IPS-NIHi7 (cell line): ENCODE data around the gene NKX6-2.
"Not testable (repeated sequence)": the region's sequence is repeated elsewhere in the genome, so short reads cannot be mapped to it uniquely, and the experiment has no call there.

Experiments
- DNase-seq: peaks from one replicate; pipeline ENCODE4 v3.0.0; 2012; ENCODE audit warnings: mixed read lengths; ENCODE audit errors: extremely low spot score

NKX6-2 gene

GRCh38 chr10:132797986-132798385, 12.0 kb upstream of the NKX6-2 start:
- DNase-seq: not testable (repeated sequence)

DNA sequence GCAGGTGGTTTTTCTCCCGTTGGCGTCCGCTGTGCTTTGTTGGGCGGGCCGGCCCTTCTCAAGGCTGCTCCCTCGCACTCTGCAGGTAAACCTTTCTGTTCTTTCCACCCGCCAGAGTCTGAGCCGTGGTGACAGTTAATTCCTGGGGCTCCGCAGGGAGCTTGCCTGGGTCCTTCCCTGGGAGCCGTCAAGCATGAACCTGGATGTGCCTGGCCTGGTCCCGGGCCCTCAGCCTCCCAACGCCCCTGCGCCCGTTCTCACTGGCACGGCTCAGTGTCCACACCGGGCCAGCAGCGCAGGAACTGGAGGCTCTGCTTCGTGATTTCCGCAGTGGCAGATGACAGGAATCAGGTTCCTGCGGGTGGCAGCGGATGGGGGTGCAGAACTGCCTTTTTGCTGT, 10.9 kb upstream of the NKX6-2 start:
- DNase-seq: no peak

DNA sequence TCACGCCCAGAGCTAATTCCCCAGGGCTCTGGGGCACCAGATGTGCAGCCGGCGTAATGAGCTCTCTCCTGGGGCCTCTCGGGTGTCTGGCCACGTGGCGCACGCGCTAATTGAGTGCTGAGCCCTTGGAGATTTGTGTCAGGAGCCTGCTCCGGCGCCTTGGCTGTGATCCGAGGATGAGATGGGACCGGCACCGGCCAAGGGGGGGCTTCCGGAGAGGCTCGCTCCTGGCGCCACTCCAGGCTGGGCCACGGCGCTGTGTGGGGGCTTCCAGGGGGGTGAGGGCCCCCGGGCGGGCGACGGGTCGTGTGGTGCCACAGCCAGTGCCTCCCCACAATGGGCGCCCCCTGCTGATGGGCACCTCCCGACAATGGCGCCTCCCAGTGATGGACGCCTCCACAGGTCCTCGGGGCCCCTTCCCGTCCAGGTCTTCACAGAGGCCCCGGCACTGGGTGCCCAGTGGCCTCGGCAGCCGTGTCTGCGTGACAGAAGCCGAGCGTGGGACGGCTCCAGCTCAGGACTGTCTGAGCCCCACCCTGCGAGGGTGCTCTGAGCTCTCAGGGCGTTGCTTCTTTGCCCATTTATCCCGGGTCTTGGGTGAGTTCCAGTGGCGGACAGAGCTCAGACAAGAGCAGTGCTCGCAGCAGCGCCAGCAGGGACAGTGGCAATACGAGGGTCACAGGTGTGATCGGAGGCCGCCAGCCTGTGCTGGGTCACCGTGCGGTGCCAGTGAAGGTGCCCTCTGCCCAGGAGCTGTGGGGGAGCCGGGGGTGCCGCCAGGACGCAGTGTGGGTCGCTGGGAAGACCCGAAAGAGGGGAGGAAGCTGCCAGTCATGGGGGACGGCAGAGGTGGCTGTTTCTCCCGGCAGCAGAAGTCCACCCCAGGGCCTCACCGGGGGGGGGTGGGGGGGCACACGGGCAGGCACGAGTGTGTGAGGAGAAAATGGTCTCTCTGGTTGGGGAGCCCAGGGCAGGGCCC, 8.2 kb upstream of the NKX6-2 start:
- DNase-seq: no peak

GRCh38 chr10:132793213-132793612, 7.3 kb upstream of the NKX6-2 start:
- no peak for DNase-seq

DNA sequence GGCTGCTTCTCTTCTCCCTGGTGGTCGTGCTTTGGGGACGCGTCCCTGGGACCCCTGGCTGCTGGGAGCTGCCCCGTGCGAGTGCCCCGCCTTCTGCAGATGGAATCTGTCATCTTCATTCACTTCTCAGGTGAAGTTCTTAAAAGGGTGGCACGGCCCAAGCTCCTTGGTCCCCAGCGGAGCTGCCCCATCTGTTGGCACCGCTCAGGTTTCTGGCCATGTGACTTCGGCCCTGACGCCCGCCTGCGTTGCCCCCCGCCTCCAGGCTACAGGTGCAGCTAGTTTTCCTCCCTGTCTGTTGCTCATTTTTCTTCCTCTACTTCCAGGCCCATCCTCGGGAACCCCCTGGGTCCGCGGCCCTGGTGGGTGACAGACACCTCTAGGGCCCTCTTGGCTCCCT, 6.8 kb upstream of the NKX6-2 start:
- no peak for DNase-seq

GRCh38 chr10:132792099-132792498, 6.2 kb upstream of the NKX6-2 start:
- not testable (repeated sequence) for DNase-seq

DNA sequence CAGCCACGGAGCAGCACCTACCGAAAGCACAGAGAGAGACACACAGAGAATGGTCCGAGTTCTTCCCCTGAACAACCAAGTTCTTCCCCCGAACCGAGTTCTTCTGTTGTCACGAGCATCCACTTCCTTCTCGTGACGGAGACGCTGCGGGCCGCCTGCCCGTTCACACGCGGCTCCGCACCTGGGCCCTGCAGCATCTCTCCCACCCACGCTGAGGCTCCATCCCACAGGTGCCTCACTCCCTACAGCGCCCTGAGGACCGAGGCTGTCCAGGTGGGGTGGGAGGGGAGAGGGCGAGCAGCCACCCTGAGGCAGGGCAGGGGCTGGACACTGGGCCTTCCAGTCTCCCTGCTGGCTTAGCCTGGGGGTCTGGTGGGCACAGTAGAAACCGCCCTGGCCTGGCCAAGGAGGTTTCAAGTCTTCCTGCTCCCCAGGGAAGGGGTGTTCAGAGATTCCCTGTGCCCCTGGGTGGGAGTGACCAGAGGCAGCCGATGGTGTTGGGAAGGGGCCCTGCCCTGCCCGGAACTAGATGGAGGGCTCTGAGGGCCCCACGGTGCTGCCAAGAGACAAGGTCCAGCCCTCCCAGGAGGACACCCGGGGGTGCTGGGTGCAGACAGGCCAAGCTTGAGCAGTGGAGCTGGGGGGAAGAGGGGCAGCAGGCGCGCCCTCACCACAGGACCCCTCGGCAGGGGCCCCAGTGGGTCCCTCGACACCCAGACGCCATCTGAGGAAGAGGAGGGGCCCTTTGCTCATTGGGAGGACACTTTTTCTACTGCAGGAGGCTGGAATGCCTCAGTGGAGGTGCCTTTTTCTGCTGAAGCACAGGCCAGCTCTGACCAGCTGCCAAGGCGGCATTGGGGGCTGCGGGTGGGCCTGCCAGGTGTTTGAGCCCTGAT, 5.2 kb upstream of the NKX6-2 start:
- DNase-seq: no peak

GRCh38 chr10:132790470-132790869, 4.5 kb upstream of the NKX6-2 start:
- DNase-seq: no peak

- no peak for DNase-seq
These were observed 3.8 kb upstream of the NKX6-2 start for GRCh38 chr10:132789659-132790148.

GRCh38 chr10:132788831-132789219, 2.9 kb upstream of the NKX6-2 start:
- DNase-seq: peak; percentile 56

- peak; percentile 60 for DNase-seq
These were observed 2.4 kb upstream of the NKX6-2 start for GRCh38 chr10:132788180-132788830.

DNA sequence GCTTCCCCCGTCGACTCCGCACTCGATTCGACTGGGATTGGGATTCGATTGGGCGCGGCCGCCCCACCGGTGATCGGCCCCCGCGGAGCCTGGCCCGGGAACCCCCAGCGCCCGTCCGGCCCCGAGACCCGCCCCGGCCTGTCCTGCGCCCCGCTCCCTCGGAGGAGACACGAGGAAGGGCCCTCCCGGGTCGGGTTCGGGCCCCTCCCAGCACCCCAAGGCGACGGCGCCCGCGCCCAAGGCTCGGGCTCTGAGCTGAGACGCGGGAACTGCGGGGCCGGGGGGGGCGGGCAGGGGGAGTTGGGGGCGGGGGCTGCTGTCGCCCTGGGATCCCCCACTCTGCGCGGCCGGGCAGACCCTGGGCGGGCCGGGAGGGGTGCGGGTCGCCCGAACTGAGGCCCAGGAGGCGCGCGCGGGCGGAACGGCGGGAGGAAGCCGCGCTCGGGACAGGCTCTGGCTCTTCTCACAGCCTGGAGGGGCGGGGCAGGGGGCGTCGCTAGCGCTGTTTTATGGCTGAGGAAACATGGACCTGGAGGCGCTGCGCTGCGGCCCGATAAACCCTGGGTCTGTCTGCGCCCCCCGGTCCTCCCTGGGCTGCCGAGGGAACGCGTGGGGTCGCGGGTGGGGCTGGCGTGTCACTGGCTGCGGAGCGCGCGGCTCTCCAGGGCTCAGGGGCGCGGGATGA, 1.7 kb upstream of the NKX6-2 start:
- peak; percentile 80 for DNase-seq

- peak; percentile 61 for DNase-seq
These were observed 1.0 kb upstream of the NKX6-2 start for GRCh38 chr10:132786884-132787494.

- no peak for DNase-seq
These were observed 533 bp upstream of the NKX6-2 start for GRCh38 chr10:132786476-132786883.

- DNase-seq: no peak
These were observed 853 bp downstream of the NKX6-2 start for GRCh38 chr10:132784866-132785722.

DNA sequence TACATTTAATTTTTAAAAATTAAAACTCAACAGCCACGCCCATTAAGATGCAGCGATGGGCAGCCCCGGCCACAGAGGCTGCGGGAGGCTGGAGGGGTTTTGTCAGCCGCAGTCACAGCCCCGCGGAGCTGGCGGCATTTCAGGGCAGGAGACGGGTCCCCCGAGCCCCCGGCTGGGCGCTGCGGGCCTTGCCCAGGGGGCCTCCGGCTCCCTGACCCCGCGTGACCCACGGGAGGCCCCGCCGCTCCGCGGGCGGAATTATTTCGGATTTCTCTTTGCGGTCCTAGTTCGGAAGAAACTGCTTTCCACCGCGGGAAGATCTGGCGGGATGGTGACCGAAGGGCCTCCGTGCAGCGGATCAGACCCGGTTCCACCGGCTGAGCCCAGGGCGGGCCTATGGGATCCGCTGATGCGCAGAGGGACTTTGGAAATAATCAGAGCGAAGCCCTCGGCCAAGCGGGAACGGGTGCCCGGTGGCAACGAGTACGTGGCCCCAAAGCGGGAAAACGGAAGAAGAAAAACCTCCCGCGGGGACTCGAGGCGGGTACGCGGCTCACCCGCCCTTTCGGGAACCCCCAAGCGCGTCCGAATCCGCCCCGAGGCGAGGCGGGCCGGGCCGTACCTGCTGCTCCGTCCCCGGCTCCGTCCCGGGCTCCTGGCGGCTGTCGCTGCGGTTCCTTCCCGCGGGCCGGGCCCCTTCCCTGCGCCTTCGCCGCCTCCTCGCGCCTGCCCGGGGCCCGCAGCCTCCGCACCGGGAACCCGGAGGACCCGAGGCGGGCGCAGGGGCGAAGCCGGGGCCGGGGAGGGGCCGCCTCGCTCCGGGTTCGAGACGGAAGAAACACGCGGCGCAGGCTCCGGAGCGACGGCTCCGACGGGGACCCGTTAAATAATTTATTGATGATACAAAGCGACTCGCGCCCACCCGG, 1.7 kb downstream of the NKX6-2 start:
- DNase-seq: no peak

DNA sequence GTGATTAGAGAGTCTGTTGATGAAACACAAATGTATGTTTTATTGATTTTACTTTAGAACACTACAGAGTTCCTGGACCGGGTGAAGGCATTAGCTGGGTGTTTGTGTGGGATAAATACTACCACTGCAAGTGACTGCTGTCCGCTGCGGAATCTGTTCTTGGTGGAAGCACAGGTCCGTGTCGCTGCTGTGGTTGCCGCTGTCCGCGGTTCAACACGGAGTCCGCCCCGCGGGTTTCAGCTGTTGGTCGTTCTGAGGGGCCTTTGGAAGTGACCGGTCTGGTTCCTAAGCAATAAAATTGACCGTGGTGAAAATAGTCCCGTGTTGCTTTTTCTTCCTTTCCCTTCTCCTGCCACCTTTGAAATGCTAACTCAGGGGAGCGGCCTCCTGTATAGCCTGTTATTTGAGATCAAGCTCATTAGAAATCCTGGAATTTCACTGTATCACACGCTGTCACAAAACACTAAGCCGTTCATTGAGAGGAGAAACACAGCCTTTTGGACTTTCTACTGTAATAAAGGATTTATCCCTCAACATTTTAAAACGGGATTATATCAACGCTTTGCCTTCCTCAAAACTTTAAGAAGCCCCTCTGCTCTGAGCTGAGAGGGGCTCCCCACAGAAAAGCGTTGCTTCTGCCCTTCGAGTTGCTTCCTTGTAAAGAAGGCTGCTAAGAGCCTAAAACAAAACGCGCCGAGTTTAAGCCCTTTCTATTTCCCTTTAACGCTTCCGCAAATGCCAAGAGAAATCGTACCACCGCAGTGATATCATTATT, 2.6 kb downstream of the NKX6-2 start:
- no peak for DNase-seq

GRCh38 chr10:132781556-132781955, 4.4 kb downstream of the NKX6-2 start:
- DNase-seq: no peak
